Keratinocyte (primary cell): ENCODE measurements around the gene MYO15B. TPM values are rescaled to one million over a fixed set of nuclear protein-coding genes. Genes with fewer than 3 reads are reported as not detected.

Experiments used
- DNase-seq: peaks from one replicate; pipeline ENCODE4 v3.0.0-alpha.2; 2011; ENCODE audit warnings: low read depth, missing footprints, low spot score
- FAIRE-seq: peaks from 2 replicates; lab custom pipeline; 2011; peaks lifted over from hg19 to GRCh38; lab: Jason Lieb, UNC
- H2AFZ ChIP-seq: 2 replicates; pipeline ENCODE4 v1.6.0; 2012; ENCODE audit warnings: low read length, control low read depth, inconsistent platforms; ENCODE audit not compliant: control insufficient read depth
- H3K27ac ChIP-seq: 2 replicates; pipeline ENCODE4 v1.5.1; 2011; ENCODE audit warnings: low read length; ENCODE audit not compliant: control insufficient read depth, insufficient read depth
- H3K27me3 ChIP-seq: 3 replicates; pipeline ENCODE4 v1.6.0; 2011; ENCODE audit warnings: low read length; ENCODE audit not compliant: control insufficient read depth, insufficient read depth; ENCODE audit errors: extremely low read depth
- H3K36me3 ChIP-seq, 2 experiments: 2 replicates in 1 of 2; 3 replicates in 1 of 2; pipeline ENCODE4 v1.5.1; 2011; ENCODE audit warnings: low read length in 2 of 2, mild to moderate bottlenecking in 1 of 2; ENCODE audit not compliant: control insufficient read depth in 2 of 2, insufficient read depth in 2 of 2; ENCODE audit errors: extremely low read depth in 1 of 2
- H3K4me1 ChIP-seq: 3 replicates; pipeline ENCODE4 v1.5.1; 2011; ENCODE audit warnings: low read length; ENCODE audit not compliant: control insufficient read depth, insufficient read depth; ENCODE audit errors: extremely low read depth
- H3K4me2 ChIP-seq: 3 replicates; pipeline ENCODE4 v1.6.0; 2011; ENCODE audit warnings: low read depth, low read length; ENCODE audit not compliant: control insufficient read depth, insufficient read depth; ENCODE audit errors: extremely low read depth
- H3K4me3 ChIP-seq, 3 experiments: fragments of 200-600 bp in 1 of 3; sonication (generic) in 1 of 3; 2 replicates in 2 of 3; 3 replicates in 1 of 3; pipeline ENCODE4 v1.5.1; 2011 to 2016; ENCODE audit warnings: low read length in 3 of 3, mild to moderate bottlenecking in 3 of 3, control low read depth in 2 of 3, inconsistent platforms in 1 of 3, low read depth in 1 of 3, mixed read lengths in 1 of 3, mixed run types in 1 of 3, moderate library complexity in 1 of 3; ENCODE audit not compliant: control insufficient read depth in 2 of 3, insufficient read depth in 2 of 3; ENCODE audit errors: extremely low read depth in 1 of 3
- H3K79me2 ChIP-seq: 2 replicates; pipeline ENCODE4 v1.6.0; 2012; ENCODE audit warnings: low read length; ENCODE audit not compliant: control insufficient read depth, insufficient read depth
- H3K9ac ChIP-seq: 3 replicates; pipeline ENCODE4 v1.6.0; 2011; ENCODE audit warnings: low read length; ENCODE audit not compliant: control insufficient read depth, insufficient read depth; ENCODE audit errors: extremely low read depth
- H3K9me1 ChIP-seq: 3 replicates; pipeline ENCODE4 v1.6.0; 2011; ENCODE audit warnings: low read length; ENCODE audit not compliant: control insufficient read depth, insufficient read depth; ENCODE audit errors: extremely low read depth
- H3K9me3 ChIP-seq: 2 replicates; pipeline ENCODE4 v1.5.1; 2012; ENCODE audit warnings: low read depth, low read length; ENCODE audit not compliant: control insufficient read depth
- H4K20me1 ChIP-seq: 3 replicates; pipeline ENCODE4 v1.6.0; 2011; ENCODE audit warnings: low read length; ENCODE audit not compliant: control insufficient read depth, insufficient read depth; ENCODE audit errors: extremely low read depth
- EZH2 ChIP-seq: IDR thresholded peaks from one replicate; pipeline ENCODE4 v1.6.1; 2012; ENCODE audit warnings: inconsistent platforms, mild to moderate bottlenecking, low read length, moderate library complexity
- dilution Hi-C: fragments of 300-500 bp; cut with MboI; formaldehyde crosslinking; loops from one replicate; pipeline ENCODE4 v1.7.0; 2020; ENCODE audit warnings: low sequenced_read_pairs; ENCODE audit not compliant: extremely low pct_ligation_motif_present
- polyA plus RNA-seq, 5 experiments: library from polyadenylated mRNA; depleted of rRNA in 3 of 5; stranded (reverse) in 3 of 5; stranded (forward) in 1 of 5; unstranded in 1 of 5; fragments of >200 nt; gene quantifications; 1 replicate in 1 of 5; 2 replicates in 3 of 5; 3 replicates in 1 of 5; pipeline versions ENCODE4 v1.2.1 to v1.2.3, GENCODE V29; 2011 to 2012; ENCODE audit warnings: missing spikeins in 2 of 5, low read depth in 1 of 5, low replicate concordance in 1 of 5
- TF ChIP-seq, protein P1 (sequence below), 3 experiments: IDR thresholded peaks in 1 of 3; conservative IDR thresholded peaks in 1 of 3; optimal IDR thresholded peaks in 1 of 3; 2 replicates in 2 of 3; 3 replicates in 1 of 3; pipeline versions ENCODE3 to v1.5.1; 2011; ENCODE audit warnings: low read length in 3 of 3, mild to moderate bottlenecking in 3 of 3, moderate library complexity in 2 of 3, control low read depth in 1 of 3, inconsistent platforms in 1 of 3; ENCODE audit not compliant: insufficient read depth in 2 of 3; ENCODE audit errors: extremely low read depth in 1 of 3

Gene MYO15B
- polyA plus RNA-seq, 1 donor (not counting 4 experiments of a cell fraction or from before 2014, with no cell fraction given), result 0.14 TPM

DNA sequence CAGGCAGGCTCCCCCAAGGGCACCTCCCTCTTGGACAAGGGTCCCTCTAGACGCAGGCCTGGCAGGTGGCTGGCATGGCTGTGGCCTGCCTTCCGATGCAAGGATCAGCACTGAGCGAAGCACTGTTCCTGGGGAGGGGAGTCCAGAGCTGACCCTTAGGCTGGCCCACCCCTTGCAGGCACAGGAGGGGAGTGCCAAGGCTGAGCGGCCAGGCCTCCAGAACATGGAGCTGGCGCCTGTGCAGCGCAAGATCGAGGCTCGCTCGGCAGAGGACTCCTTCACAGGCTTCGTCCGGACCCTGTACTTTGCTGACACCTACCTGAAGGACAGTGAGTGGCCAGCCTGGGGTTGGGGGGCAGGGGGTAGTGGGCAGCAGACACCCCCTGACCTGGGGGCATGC, 16.8 kb upstream of the MYO15B start:
- Histone ChIP-seq H3K9ac (no peak overlapping the region), H3K4me2 (no peak overlapping the region), H3K79me2 (no peaks in the 10 kb centered on the region), H3K9me1 (no peaks in the 10 kb centered on the region), H3K9me3 (no peaks in the 10 kb centered on the region), H3K36me3 (peaks cover 4 to 20% of the 10 kb centered on the region in 2 experiments), H3K27ac (no peak overlapping the region), H3K4me1 (no peaks in the 10 kb centered on the region), H4K20me1 (no peaks in the 10 kb centered on the region), H3K27me3 (no peaks in the 10 kb centered on the region), H2AFZ (no peak overlapping the region), H3K4me3 (no peak overlapping the region)
- DNase-seq, result no peak
- no peak for FAIRE-seq
- TF ChIP-seq EZH2, result no peak
- TF ChIP-seq, protein P1, sequence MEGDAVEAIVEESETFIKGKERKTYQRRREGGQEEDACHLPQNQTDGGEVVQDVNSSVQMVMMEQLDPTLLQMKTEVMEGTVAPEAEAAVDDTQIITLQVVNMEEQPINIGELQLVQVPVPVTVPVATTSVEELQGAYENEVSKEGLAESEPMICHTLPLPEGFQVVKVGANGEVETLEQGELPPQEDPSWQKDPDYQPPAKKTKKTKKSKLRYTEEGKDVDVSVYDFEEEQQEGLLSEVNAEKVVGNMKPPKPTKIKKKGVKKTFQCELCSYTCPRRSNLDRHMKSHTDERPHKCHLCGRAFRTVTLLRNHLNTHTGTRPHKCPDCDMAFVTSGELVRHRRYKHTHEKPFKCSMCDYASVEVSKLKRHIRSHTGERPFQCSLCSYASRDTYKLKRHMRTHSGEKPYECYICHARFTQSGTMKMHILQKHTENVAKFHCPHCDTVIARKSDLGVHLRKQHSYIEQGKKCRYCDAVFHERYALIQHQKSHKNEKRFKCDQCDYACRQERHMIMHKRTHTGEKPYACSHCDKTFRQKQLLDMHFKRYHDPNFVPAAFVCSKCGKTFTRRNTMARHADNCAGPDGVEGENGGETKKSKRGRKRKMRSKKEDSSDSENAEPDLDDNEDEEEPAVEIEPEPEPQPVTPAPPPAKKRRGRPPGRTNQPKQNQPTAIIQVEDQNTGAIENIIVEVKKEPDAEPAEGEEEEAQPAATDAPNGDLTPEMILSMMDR (optimal IDR thresholded peaks at IDR 0.05 in 1 of 3, IDR thresholded peaks at IDR 0.05 in 1 of 3, conservative IDR thresholded peaks at IDR 0.05 in 1 of 3; ENCODE audit: extremely low read depth in 1 of 3, insufficient read depth in 2 of 3, low read length in 3 of 3), result no peak
- dilution Hi-C loops, result no loop called here

DNA sequence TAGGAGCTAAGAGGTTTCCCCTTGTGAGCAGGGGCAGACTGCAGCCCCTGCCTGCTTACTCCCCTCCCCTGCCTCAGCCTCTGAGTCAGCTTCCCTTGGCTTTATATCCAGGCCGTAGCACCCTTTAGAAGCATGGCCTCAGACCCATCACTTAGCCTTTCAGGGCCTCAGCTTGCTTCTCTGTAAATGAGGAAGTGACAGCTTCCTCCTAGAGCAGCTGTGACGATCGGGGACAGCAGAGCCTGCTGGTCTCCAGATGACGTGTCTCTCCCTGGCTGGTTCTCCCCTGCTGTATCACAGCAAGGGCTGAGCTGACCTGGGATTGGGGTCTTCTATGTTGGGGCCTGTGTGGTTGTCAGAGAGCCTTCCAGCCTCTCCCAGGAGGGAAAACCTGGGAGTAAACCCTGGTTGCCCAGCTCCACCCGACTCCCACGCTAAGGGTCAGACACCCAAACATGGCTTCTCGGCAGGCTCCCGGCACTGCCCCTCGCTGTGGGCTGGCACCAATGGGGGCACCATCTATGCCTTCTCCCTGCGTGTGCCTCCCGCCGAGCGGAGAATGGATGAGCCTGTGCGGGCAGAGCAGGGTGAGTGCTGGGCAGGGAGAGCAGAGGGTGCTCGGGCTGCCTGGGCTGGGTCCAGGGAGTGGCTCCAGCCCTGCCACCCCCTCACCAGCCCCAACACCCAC, 16.3 kb upstream of the MYO15B start:
- dilution Hi-C loops, result no loop called here
- FAIRE-seq (no peak), DNase-seq (no peak)
- Histone ChIP-seq H3K9ac (no peak overlapping the region), H3K36me3 (peaks cover 4 to 15% of the 10 kb centered on the region in 2 experiments), H2AFZ (no peak overlapping the region), H3K27ac (no peak overlapping the region), H3K27me3 (no peaks in the 10 kb centered on the region), H3K4me1 (no peaks in the 10 kb centered on the region), H3K4me2 (no peak overlapping the region), H4K20me1 (no peaks in the 10 kb centered on the region), H3K4me3 (no peak overlapping the region), H3K79me2 (no peaks in the 10 kb centered on the region), H3K9me3 (no peaks in the 10 kb centered on the region), H3K9me1 (no peaks in the 10 kb centered on the region)
- TF ChIP-seq EZH2, result no peak
- TF ChIP-seq, protein P1 (optimal IDR thresholded peaks at IDR 0.05 in 1 of 3, IDR thresholded peaks at IDR 0.05 in 1 of 3, conservative IDR thresholded peaks at IDR 0.05 in 1 of 3; ENCODE audit: extremely low read depth in 1 of 3, insufficient read depth in 2 of 3, low read length in 3 of 3), result no peak
